ENCODE data around the gene TMCO6.

Gene TMCO6

DNA sequence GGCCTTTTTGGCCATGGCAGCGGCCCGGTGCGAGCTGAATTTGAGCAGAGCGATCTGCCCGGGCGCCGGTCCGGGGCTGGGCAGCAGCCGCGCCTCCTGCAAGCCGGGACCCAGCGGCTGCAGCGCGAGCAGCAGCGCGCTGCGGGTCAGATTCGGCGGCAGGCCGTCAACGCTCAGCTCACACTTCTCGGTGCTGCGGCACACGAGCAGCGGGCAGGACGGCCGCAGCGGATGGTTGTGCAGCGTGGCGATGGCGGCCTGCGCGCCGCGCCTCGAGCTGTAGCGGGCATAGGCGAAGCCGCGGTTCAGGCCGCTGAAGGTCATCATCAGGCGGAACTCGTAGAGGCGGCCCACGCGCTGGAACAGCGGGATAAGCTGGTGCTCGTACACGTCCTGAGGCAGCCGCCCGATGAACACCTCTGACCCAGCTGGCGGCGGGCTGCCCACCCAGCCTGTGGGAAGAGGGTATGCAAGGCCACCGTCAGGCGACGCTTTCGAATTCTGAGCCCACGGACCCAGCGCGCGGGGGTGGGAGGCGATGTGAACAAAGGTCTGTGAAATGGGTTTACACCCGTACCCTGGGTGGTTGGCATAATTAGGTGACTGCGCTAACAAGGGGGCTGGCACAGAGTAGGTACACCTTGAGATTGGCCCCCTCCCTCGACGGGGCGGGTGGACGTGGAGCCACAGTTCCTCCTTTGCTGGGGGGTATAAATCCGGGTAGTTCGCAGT is 33.4 kb downstream of the TMCO6 start:
- DNase-seq: peak in 4 of 58 donors; percentile 3 to 10 (median 6)

DNA sequence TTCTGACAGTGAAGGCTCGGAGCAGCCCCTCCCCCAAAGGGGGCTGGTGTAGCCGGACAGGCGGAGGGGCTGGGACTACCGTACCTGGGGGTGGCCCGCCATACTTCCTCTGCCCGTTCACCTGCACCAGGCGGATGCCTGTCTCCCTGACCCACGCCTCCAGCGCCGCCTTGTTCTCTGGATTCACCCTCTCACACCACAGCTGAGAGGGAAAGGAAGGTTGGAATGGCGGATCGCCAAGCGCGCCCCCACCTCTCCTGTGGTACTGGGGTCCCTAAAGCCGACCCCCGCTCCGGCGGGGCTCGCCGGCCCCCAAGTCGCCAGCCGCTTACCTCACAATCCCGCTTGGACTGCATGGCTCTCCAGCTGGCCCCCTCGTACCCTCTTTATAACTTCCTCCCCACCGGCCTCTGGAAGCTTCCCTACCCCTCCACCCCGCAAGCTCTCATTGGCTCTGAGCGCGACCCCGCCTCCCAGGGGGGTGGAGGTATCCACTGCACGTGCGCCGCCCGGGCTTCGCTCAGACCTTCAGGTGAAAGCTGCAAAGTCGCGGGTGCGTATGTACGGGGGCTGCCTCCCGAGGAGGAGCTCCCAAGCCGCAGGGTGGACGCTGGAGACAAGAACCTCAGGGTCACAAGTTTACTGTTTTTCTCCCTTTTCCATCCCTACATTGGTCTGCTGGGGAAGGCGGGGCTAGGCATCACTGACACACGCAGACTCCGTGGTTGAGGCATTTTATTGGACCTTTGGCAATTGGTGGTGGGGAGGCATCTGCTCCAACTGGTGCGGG is 34.1 kb downstream of the TMCO6 start, which contains the start of gene DND1:
DND1 (minus strand) TSS at position 390 of the 790 bp plus-strand sequence; CDS start at position 356, 34 bp downstream.
- DNase-seq: no peak

DNA sequence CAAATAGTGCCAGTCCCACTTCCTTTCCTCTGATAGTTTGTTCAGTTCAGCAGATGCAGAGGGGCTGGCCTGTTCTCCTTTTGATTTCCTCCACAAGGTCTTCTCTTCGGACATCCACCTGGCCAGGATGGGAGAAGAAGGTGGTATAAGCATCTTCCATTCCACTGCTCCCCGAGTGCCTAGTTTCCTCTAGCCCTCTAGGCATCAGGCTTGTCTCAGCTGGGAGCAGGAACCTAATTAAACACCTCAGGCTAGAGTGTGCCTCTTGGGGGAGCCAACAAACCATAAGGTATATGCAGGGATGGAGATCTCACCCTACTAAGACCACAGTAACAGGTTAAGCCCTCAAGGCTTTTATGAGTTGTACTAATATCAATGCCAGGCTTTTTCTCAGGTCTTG is 35.0 kb downstream of the TMCO6 start:
- no peak for DNase-seq

DNA sequence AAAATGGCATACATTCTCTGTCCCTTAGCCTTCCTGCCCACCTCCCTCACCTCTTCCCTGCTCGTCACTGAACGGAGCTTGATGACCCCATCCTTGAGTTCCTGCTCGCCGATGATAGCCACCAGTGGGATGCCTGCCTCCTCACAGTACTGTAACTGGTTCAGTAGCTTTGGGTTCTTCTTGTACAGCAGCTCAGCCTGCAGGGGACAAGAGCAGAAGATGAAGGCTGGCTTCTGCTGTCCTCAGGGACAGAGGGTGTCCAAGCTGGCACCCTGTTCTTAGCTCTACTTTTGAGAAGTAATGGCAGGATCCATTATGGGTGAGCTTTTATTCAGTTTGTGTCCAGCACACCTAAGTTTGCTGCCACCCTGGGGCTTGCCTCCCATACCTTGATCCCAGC is 35.4 kb downstream of the TMCO6 start:
- DNase-seq: no peak

DNA sequence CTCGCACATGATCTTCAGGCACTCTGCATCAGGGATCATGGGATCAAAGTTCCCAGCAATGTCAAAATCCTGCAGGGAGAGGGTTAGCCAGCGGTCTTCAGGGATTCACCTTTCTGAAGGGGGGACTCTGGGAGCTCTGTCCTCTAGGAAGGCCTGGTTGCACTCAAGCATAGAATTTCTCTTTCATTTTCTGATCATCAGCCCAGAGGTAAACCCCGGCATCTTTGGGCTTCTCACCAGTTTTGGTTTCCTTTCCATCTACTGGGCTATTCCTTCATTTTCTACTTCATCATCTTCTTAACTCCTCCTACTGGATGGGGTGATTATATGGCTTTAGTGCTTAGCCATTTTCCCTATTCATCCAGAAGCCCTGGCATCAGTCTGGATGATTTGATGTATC is 38.7 kb downstream of the TMCO6 start:
- no peak for DNase-seq

DNA sequence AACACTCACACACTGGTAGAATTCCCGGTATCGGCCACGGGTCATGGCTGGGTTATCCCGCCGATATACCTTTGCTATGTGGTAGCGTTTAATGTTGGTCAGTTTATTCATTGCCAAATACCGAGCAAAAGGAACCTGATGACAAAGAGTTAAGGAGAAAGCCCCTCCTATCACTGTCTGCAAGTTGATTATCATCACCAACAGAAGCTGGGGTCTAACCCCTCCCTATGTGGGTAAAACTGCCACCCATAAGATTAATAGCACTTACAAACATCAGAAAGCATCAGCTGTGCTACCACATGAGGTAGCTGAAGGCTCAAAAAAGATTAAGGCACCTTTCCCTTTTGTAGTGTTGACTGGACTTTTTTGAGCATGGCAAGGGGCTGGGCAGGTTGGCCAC is 39.7 kb downstream of the TMCO6 start:
- no peak for DNase-seq

DNA sequence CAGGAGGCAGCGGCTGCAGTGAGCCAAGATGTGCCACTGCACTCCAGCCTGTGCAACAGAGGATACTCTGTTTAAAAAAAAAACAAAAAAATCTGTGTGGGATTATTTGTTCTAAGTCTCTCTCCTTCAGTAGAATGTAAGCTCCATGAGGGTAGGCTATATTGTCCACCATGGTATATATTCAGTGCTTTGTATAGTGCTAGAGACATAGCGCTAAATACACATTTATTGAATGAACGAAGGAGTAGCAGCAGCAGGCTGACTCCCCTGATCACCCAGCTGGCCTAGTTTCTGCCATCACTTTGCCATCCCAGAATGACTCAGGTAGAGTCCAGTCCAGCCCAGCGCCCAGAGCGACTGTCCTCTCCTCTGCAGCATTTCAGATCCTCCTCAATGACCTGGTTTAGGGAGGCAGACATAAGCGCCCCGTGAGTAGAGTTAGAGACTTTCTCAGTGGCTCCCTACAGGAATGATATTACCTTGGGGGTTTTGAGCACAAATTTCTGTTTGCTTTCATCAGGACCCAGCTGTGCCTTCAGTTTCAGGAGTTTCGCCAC is 51.2 kb downstream of the TMCO6 start:
- DNase-seq: no peak

DNA sequence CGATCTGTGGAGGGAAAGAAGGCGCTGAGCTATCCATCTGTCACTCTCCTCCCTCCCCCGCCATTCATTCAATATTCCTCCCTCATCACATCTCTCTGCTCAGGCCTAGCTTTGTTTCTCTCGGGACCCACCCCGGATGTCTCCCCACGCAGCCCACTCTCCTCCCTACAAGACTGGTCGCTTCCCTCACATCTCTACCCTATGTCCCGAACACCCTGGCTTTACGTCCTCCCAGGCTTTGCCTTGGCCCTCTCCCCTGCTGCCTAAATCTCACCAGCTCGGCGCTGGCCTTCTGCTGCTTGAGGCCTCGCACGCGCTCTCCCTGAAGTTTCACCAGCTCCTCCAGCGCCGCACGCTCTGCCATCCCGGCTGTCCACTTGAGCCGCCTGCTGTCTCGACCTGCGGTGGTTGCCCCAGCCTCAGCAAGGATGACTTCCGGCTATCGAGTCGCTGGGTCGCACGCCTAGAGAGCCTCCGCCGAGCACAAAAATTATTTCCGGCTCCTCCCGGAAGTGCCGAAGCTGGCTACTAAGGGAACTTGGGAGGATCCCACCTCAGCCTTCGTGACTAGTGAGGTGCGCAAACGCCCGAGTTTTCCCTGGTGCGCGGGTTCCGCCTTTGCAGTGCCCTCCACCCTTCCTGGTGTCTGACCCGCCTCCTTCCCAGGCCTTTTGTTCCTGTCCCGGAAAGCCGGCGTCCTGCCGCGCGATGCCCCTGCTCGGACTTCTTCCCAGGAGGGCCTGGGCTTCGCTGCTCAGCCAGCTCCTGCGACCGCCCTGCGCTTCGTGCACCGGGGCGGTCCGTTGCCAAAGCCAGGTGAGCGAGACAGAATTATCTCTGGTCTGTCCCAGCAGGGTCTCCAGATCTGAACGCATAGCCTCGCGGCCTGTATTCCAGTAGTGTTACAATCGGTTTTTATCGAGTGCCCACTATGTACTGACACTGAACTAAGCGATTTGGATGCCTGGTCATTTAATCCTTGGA is 52.0 kb downstream of the TMCO6 start, which contains the start of the genes HARS1 and HARS2:
HARS1 (minus strand) TSS at position 430 of the 984 bp plus-strand sequence; CDS start at position 364, 66 bp downstream.
HARS2 (plus strand) TSS at position 515 of the 984 bp plus-strand sequence; CDS start at position 709, 194 bp downstream.
- DNase-seq: peak; percentile 35 to 95 (median 86)

DNA sequence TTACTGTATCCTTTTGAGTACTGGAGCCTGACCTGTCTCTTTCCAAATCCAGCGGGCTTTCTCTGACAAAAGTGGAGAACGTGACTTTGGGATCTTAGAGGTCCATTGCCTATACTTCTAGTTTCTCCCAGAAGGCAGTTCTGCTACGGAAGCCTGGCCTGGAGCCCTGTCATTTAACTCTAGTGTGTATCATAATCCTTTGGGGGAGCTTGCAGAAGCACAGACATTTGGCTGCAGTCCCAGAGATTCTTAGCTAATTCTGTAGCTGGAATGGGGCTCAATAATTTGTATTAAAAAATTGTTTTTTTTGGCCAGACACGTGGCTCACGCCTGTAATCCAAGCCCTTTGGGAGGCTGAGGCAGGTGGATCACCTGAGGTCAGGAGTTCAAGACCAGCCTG is 55.0 kb downstream of the TMCO6 start:
- no peak for DNase-seq
